GM10248 (cell line): Measurements from ENCODE around the gene MBNL2.

ENCODE experiments used
- CTCF ChIA-PET: fragments of 300-600 bp; sonication (Branson Sonifier 250); formaldehyde crosslinking; extraction: SDS; loops from one replicate; lab custom pipeline; 2021; ENCODE audit warnings: antibody characterized with exemption; lab: Yijun Ruan, JAX
- POLR2A ChIA-PET: fragments of 350-650 bp; sonication (Branson Sonifier 250); formaldehyde crosslinking; extraction: SDS; loops from one replicate; lab custom pipeline; 2020; ENCODE audit warnings: antibody characterized with exemption; lab: Yijun Ruan, JAX
- DNase-seq: peaks from one replicate; pipeline ENCODE4 v3.0.0; 2012; ENCODE audit errors: extremely low spot score
- TF ChIP-seq, protein P1 (sequence below): IDR thresholded peaks from 2 replicates; pipeline ENCODE4 v1.5.1; 2012; ENCODE audit warnings: mild to moderate bottlenecking, low read depth; ENCODE audit errors: extremely low read depth, missing control alignments, control extremely low read depth

The MBNL2 gene

DNA sequence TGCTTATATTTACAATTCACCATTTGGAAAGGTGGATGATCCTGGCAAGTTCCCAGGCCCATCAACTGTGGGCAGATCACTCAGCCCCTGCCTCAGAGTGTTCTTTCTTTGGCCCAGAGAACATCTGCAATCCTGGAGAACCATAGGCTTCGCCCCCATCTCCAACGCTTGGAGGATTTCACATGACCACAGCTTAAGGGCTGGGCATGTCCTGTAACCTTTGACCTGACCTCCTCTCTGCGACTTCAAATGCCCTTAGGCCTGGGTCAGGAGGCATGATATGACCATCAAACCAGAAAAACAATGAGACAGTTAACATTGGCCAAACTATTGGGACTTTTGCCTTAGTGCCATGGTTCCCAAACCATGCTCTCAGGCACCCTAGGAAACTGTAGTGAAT, 7.2 kb upstream of the MBNL2 start:
- POLR2A ChIA-PET = no interaction called here
- TF ChIP-seq, protein P1, sequence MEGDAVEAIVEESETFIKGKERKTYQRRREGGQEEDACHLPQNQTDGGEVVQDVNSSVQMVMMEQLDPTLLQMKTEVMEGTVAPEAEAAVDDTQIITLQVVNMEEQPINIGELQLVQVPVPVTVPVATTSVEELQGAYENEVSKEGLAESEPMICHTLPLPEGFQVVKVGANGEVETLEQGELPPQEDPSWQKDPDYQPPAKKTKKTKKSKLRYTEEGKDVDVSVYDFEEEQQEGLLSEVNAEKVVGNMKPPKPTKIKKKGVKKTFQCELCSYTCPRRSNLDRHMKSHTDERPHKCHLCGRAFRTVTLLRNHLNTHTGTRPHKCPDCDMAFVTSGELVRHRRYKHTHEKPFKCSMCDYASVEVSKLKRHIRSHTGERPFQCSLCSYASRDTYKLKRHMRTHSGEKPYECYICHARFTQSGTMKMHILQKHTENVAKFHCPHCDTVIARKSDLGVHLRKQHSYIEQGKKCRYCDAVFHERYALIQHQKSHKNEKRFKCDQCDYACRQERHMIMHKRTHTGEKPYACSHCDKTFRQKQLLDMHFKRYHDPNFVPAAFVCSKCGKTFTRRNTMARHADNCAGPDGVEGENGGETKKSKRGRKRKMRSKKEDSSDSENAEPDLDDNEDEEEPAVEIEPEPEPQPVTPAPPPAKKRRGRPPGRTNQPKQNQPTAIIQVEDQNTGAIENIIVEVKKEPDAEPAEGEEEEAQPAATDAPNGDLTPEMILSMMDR = no peak
- CTCF ChIA-PET = interaction anchor here (0.9 to 2.2 kb wide), 6 partner anchors 9 to 105 kb away, joined by 3 to 7 read pairs (median 4); no protein-coding TSS in a partner anchor
- DNase-seq = no peak

DNA sequence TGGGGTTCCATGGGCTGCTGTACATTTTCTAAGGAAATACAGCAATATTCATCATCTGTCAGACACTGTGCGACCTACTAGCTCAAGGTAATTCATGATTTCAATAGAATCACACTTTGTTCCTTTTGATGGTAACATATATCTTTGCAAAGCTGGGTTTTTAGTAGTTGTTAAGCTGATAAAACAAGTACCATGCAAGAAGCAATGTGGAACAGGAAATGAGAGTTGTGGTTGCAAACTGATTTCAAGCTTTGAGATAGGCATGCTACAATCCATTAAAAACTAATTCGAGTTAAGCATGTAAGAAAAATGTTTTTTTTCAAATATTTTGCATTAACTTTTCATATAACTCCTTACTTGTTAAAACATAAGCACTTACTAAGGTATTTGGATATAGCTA, 6.8 kb upstream of the MBNL2 start:
- ChIA-PET POLR2A (no interaction called here), CTCF (interaction anchor here (0.9 to 2.2 kb wide), 6 partner anchors 8 to 105 kb away, joined by 3 to 7 read pairs (median 4); no protein-coding TSS in a partner anchor)
- DNase-seq = no peak
- TF ChIP-seq, protein P1 = no peak

DNA sequence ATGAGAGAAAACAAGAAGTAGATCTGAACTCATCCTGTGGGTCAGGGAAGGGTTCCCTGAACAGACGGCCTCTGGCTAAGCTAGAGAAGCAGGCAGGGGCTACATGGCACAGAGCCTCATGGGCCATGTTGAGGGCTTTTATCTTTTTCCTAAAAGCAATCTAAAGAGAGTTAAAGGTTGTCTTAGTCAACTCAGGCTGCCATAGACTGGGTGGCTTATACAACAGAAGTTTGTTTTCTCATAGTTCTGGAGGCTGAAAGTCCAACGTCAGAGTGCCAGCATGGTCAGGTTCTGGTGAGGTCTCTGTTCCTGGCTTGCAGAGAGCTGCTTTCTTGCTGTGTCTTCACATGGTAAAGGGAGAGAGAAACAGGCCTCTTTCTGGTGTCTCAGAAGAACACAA, 2.9 kb upstream of the MBNL2 start:
- no peak for DNase-seq
- TF ChIP-seq, protein P1 = no peak
- ChIA-PET POLR2A (no interaction called here), CTCF (interaction anchor here (1.6 to 2.0 kb wide), 2 partner anchors 9 to 109 kb away, joined by 5 to 7 read pairs; no protein-coding TSS in a partner anchor)

DNA sequence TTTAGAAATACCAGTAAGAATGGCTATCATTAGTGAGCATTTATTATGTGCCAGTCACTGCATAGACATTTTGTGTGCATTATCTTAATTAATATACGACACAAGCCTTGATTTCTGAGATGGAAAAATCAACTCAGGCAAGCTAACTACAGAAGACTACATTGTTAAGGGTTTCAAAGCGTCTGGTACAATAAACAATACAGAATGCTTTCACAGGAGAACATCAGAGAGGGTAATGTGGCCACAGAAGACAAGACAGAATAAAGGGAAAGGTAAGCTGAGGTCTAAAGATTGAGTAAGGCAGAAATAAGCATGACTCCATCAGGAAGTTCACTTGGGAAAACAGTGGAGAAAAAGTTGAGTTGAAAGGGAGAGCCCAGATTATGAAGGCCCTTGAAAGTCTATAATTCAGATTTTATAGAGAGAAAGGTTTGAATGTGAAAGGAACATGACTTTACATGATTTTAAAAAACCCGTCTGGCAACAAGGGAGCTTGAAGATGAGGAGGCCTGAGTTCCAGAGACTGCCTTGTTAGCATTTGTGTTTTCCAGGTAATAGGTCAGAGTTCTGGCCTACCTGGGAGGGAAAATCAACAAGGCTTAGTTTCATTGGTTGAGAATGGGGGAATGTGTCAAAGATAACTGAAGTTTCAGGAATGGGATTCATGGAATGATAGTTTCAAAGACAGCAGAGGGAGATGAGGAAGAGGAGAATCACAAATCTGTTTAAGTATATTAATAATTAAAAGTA, 1.8 kb upstream of the MBNL2 start:
- no peak for DNase-seq
- TF ChIP-seq, protein P1 = no peak
- POLR2A ChIA-PET = no interaction called here
- CTCF ChIA-PET = interaction anchor here (2.0 kb wide), 1 partner anchor 8 kb away, joined by 7 read pairs; no protein-coding TSS in a partner anchor

DNA sequence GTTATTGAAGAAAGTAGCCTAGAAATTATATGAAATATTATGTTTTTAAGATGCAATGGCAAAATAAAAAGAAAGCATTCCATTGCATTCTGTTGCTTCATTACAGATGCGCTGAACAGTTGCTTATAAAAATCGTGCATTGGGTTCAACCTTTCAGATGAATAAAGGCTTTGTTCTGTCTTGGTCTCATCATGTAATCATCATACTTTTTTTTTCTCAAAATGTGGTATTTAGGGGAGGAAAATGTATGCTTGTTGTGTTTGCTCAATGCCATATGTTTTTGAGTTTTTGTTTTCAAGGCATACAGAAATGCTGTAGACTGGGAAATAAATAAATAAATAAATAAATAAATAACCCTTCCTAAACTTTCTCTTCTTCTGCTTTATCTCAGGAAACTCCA, 1.1 kb upstream of the MBNL2 start:
- ChIA-PET POLR2A (no interaction called here), CTCF (interaction anchor here (1.3 to 3.5 kb wide), 2 partner anchors 10 to 135 kb away, joined by 4 to 30 read pairs; no protein-coding TSS in a partner anchor)
- DNase-seq = no peak
- TF ChIP-seq, protein P1 = no peak

DNA sequence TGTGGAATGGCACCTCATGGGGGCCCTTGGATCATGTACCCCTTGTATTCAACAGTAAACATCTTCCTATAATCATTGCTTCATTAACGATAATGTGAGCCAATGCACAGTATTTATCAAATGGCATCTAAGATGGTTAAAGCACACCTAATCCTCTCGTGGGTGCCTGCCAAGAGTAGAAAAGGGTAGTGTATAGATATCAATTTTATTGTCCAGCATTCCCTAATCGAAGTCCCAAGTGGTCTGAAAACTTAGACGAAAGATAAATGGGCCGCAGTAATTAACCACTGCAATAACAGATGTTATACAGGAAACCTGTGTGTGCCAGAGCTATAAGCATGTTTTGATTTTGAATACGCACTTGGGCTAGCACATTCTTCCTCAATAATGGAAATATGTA, 667 bp upstream of the MBNL2 start:
- TF ChIP-seq, protein P1 = no peak
- POLR2A ChIA-PET = interaction anchor here (0.9 kb wide), 1 partner anchor 36 kb away, joined by 3 read pairs; no protein-coding TSS in a partner anchor
- CTCF ChIA-PET = interaction anchor here (0.9 to 4.8 kb wide), 6 partner anchors 9 to 134 kb away, joined by 3 to 39 read pairs (median 8); no protein-coding TSS in a partner anchor
- DNase-seq = no peak
